ENCODE measurements around the gene AMBRA1.

GRCh38 chr11:46559815-46560214 is 34.0 kb downstream of the AMBRA1 start:
- TF ChIP-seq CTCF (IDR thresholded peaks at IDR 0.05) (no peak), POLR2A (IDR thresholded peaks at IDR 0.05) (no peak), POLR2AphosphoS5 (IDR thresholded peaks at IDR 0.05) (no peak)

Measured in prostate gland (tissue), 2 donors.